Measurements from ENCODE around the gene DCLRE1B. TPM values are rescaled to one million over a fixed set of nuclear protein-coding genes. Genes with fewer than 3 reads are reported as not detected.

Gene DCLRE1B
- total RNA-seq, 1 donor from 2014 or later: 9.6 TPM

GRCh38 chr1:113928187-113928930 is 23.2 kb downstream of the DCLRE1B start:
- peak; percentile 36 for DNase-seq (ENCODE audit: low spot score)

DNA sequence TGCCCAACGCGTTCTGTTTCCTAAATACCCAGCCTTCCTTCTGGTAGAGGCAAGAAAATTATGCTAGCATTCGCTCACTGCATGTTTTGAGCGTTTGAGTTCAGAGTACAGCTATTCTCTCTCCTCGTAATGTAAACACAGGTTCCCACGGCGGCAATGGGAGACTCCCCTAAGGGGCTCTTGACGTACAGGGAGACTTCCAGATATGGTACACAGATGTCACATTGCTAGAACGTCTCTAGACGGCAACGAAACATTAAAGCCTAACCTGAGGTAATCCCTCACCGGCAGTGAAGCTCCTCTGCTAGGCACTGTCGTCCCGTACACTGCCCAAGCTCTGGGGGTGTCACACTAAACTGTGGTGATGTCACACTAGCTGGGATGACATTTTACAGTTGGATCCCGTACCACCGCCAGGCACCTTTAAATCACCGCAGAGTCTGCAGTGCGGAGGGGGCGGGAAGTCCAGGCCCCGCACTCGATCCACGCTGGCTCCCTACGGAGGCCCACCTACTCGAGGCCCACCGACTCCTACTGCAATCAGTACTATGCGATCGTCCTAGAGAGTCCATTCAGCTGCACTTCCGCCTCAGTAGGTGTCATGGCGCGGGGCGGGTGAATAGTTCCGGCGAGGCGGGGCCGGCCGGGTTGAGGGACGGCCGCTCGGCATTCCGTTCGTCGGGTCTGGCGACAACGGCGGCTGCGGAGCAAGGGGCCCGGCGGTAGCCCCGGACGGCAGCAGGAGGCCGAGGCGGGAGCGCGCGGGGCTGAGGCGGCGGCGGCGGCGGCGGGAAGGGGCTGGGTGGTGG is 24.0 kb downstream of the DCLRE1B start, which contains the start of gene HIPK1:
HIPK1 (plus strand) TSS at position 384 of the 809 bp plus-strand sequence.
- peak; percentile 97 for DNase-seq (ENCODE audit: low spot score)

- DNase-seq (ENCODE audit: low spot score): peak; percentile 61
Observed at GRCh38 chr1:113929750-113930498, 24.8 kb downstream of the DCLRE1B start.

DNA sequence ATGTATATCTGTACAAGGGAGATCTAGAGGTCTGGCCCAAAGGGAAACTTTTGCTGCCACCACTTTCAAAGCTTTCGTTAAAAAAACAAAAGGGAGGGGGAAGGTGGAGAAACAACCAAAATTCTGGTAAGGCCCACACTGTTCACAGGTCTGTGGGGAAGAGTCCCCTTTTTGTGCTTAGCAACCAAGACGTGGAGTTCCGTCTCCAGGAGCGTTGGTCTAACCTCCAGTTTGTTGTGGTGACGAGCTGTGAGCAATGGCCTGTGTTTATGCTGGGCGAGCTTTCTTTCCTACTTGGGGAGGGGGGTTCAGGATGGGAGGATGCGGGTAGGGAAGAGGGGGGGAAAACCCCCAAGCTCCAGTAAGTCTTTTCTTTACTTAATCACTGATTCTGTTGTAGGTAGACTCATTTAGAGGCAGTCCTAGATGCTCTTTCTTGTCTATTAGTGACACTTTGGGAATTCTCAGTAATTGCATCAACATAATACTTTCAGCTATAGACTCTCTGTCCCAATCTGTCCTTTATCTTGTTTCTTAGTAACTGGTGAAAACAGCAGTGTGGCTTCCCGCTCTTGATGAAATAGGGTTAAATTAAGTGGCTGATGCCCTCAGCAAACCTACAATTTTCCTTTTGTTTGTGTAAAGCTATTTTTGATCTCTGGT is 25.5 kb downstream of the DCLRE1B start:
- peak; percentile 58 for DNase-seq (ENCODE audit: low spot score)

- DNase-seq (ENCODE audit: low spot score): peak; percentile 10
Observed at GRCh38 chr1:113931451-113931851, 26.3 kb downstream of the DCLRE1B start.

GRCh38 chr1:113934006-113934405 is 28.9 kb downstream of the DCLRE1B start:
- no peak for DNase-seq (ENCODE audit: low spot score)

GRCh38 chr1:113934511-113935055 is 29.5 kb downstream of the DCLRE1B start:
- DNase-seq (ENCODE audit: low spot score): no peak

DNA sequence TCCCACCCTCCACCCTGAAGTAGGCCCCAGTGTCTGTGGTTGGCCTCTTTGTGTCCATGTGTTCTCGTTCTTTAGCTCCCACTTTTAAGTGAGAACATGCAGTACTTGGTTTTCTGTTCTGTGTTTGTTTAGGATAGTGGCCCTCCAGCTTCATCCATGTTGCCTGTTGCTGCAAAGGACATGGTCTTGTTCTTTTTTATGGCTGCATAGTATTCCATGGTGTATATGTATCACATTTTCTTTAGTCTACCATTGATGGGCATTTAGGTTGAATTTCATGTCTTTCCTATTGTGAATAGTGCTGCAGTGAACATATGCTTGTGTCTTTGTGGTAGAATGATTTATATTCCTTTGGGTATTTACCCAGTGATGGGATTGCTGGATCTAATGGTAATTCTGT is 30.1 kb downstream of the DCLRE1B start:
- DNase-seq (ENCODE audit: low spot score): no peak

DNA sequence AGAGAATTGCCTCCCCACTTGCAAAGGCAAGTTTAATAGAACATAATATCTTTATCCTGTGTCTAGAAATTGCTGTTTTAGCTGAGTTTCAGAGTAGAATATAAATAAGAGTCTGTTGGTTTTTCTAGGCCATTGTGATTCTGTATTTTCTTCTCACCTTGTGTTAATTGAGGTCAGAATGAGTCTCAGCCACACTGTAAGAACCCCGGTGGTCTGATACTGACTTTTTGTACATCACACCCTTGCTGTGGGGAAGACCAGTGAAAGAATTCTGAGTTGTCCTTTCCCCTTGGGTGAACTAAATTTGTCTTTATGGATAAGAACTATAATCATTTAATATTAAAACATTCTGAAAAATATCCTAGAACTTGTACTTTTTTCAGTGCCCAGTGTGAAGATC is 30.8 kb downstream of the DCLRE1B start:
- DNase-seq (ENCODE audit: low spot score): no peak

DNA sequence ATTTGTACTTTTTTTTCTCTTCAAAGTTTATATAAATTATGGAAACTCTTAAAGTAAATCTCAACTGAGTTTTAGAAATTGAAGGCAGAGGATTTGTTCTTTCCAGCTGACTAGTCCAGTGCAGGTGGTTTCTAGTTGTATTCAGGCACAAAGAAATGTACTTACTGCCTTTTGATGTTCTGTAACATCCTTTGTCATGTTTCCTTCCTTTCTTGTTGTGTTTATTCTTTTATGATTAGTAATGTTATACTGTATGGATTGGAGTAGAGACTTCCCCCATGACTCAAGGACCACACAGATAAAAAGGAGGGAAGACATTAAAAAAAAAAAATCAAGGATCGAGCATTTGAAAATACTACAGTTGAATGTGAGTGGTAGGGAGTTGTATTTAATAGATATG is 32.0 kb downstream of the DCLRE1B start:
- DNase-seq (ENCODE audit: low spot score): no peak

DNA sequence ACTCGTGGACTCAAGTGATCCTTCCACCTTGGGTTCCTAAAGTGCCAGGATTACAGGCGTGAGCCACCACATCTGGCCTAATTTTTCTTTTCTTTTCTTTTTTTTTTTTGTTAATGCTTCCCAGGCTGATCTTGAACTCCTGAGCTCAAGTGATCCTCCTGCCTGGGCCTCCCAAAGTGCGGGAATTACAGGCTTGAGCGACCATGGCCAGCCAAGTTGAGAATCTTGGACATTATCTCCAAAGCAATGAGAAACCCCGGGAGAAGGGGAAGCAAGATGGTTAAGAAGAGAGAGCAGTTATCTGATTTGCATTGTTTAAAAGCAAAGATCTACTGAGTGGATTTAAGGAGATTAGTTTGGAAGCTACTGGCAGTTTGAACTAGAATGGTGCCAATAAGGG is 33.1 kb downstream of the DCLRE1B start:
- peak; percentile 8 for DNase-seq (ENCODE audit: low spot score)

DNA sequence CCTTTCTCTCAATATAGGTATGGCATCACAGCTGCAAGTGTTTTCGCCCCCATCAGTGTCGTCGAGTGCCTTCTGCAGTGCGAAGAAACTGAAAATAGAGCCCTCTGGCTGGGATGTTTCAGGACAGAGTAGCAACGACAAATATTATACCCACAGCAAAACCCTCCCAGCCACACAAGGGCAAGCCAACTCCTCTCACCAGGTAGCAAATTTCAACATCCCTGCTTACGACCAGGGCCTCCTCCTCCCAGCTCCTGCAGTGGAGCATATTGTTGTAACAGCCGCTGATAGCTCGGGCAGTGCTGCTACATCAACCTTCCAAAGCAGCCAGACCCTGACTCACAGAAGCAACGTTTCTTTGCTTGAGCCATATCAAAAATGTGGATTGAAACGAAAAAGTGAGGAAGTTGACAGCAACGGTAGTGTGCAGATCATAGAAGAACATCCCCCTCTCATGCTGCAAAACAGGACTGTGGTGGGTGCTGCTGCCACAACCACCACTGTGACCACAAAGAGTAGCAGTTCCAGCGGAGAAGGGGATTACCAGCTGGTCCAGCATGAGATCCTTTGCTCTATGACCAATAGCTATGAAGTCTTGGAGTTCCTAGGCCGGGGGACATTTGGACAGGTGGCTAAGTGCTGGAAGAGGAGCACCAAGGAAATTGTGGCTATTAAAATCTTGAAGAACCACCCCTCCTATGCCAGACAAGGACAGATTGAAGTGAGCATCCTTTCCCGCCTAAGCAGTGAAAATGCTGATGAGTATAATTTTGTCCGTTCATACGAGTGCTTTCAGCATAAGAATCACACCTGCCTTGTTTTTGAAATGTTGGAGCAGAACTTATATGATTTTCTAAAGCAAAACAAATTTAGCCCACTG is 35.5 kb downstream of the DCLRE1B start:
- no peak for DNase-seq (ENCODE audit: low spot score)

DNA sequence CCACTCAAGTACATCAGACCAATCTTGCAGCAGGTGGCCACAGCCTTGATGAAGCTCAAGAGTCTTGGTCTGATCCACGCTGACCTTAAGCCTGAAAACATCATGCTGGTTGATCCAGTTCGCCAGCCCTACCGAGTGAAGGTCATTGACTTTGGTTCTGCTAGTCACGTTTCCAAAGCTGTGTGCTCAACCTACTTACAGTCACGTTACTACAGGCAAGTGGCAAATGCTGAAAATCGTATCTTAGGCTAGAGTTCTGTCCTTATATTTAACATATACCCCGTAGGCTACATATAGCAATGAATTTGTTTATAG is 36.1 kb downstream of the DCLRE1B start:
- DNase-seq (ENCODE audit: low spot score): no peak

DNA sequence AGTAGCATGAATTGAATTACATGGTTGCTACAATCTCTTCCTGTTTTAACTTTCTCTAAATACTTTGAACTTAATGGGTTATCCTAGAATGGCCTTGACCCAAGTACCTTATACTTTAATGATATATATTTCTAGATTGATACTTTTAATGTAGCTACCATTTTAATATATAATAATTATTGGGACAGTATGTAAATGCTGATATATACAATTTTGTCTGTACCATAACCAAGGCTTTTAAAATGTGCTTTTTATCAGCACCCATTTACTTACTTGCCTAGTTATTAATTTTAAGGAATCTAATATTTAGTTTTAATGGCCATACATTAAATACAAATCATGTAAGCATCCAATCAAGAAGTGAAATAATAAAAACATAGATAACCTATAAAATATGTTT is 37.4 kb downstream of the DCLRE1B start:
- DNase-seq (ENCODE audit: low spot score): no peak

DNA sequence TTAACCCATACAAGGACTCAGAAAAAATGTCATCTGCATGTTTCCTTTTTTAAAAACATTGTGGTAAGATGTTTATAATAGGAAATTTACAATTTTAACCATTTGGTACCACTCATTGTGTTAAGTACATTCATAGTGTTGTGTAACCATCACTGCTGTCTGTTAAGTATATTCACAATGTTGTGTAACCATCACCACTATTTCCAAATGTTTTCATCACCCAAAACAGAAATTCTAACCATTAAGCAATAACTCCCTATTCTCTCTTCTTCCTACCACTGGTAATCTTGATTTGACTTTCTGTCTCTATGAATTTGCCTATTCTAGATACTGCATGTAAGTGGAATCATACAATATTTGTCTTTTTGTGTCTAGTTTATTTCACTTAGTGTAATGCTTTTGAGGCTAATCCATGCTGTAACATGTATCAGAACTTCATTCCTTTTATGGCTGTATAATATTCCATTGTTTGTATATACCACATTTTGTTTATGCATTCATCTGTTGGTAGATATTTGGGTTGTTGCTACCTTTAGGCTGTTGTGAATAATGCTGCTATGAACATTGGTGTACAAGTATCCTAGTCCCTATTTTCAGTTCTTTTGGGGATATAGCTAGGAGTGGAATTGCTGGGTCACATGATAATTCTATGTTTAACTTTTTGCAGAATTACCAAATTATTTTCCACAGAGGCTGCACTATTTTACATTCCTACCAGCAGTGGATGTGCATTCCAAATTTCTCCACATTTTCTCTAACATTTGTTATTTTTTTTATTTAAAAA is 38.1 kb downstream of the DCLRE1B start:
- DNase-seq (ENCODE audit: low spot score): no peak

DNA sequence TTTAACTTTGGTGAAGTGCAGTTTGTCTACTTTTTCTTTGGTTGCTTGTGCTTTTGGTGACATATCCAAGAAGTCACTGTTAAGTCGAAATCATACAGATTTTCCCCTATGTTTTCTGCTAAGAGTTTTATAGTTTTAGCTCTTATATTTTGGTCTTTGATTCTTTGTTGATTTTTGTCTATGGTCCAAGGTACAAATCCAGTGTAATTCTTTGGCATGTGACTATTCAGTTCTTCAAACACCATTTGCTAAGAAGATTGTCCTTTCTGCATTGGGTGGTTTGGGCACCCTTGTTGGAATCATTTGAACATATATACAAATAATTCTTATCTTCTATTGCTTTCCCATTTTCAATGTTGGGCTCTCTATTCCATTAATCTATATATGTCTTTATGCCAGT is 40.2 kb downstream of the DCLRE1B start:
- no peak for DNase-seq (ENCODE audit: low spot score)

GRCh38 chr1:113946112-113946511 is 41.0 kb downstream of the DCLRE1B start:
- DNase-seq (ENCODE audit: low spot score): no peak

DNA sequence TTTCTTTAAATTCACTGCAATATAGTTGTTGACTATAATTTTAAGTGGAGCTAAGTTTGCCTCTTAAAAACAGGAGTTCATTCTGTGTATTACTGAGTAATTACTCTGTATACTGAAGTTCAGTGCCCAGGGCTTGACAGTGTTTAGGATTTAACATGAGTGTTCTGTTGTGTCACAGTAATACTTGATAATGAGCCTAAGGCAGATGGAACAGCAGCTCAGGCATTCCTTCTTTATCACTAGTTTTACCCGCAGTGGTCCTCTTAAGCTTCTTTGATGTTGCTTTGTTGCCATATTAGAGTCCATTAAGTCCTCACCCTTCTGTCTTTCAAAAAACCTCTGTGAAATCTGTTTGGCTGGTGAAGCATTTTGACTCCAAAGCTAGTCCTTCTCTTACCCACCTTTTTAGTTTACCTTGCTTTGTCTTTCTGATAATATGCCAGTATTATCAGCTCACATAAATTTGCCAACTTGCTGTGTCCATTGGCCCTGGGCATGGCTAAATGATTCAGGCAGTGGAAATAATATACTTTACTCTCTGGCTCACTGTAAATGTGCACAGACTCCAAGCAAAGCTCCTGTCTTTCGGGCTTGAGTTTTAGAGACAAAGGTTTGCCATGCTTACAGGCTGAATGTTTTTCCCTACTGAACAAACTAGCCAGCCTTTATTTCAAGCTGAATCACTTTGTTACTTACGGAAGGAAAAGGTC is 41.7 kb downstream of the DCLRE1B start:
- DNase-seq (ENCODE audit: low spot score): peak; percentile 55

All from umbilical cord (tissue), 2 donors.